GM18951 (cell line): Measurements from ENCODE around the gene LRMDA.
"Not testable (repeated sequence)": the region's sequence is repeated elsewhere in the genome, so short reads cannot be mapped to it uniquely, and the experiment has no call there.

Experiments
- POLR2A ChIP-seq: IDR thresholded peaks from 4 replicates; pipeline ENCODE4 v1.6.1; 2011; ENCODE audit warnings: mild to moderate bottlenecking; ENCODE audit not compliant: insufficient read length, insufficient read depth; ENCODE audit errors: extremely low read depth
- in situ Hi-C: fragments of 300-500 bp; cut with MboI; formaldehyde crosslinking; loops from one replicate; pipeline ENCODE4 v1.12.0; 2022; ENCODE audit warnings: low sequenced_read_pairs, mixed read lengths, inconsistent platforms; ENCODE audit not compliant: unreplicated experiment

LRMDA gene

DNA sequence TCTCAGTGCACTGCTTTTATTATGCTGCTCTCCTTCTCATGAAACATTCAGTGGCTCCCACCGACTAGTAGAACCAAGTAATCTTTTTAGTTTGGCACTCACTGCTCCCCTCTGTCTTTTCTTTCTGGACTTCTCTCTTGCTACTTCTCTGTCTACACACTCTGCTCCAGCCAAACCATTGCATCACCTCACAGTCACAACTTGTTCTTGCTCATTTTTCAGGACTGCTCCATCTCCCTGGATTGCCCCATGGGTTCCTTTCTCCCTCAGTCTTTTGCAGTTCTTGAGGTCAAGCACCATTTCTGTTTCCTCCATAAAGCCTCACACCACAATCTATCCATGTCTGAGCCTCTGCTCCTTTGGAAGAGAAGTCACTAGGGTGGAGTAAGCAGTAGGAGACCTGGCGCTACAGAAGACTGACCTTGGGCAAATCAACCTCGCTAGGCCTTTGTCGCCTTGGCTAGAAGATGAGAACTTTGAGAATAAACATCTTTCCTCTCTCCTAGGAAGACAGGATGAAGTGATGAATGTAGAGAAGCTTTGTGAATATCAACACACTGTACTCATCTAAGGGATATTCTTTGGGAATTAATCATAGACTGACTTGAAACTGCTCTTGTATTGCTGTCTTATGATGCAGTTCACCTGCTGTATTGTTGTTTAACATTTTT lies 186.2 kb downstream of the LRMDA start:
- in situ Hi-C loops, result no loop called here
- TF ChIP-seq POLR2A, result no peak

DNA sequence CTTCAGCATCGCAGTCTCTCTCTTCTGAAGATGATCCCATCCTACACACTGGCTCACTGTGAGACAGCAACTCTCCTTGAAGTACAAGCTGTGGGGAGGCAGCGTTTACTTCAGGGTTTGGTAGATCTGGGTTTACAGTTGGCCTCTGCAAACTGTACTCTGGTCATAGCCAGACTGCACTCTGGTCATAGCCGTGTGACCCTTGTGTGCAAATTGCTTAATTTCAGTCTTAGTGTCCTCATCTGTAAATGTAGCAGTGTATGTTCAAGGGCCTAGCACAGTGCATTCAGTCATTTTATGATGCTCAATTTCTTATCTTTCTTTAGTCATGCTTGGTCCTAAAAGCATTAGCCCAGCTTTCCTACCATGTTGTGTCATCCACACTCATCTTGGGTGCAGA lies 188.2 kb downstream of the LRMDA start:
- in situ Hi-C loops, result no loop called here

DNA sequence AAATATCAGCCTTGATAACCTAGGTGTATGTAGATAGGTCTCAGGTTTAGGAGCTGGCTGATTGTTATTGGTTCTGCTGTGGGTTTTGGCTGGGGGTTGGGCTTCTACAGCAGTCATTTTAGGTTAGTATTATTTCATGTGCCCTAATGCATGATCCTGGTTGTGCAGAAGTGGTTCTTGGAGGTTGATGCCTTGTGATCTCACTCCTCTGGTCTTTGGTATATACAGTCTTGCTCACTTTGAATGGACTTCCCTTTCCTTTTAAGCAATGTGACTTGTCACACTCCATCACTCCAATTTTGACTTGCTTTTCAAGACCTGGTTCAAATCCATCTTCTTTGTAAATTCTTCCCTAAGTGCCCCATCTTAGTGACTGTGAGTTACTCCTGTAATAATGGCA lies 188.9 kb downstream of the LRMDA start:
- TF ChIP-seq POLR2A, result no peak
- in situ Hi-C loops, result no loop called here

More for the DNA sequence above, 188.2 kb downstream of the LRMDA start:
- TF ChIP-seq POLR2A, result no peak

DNA sequence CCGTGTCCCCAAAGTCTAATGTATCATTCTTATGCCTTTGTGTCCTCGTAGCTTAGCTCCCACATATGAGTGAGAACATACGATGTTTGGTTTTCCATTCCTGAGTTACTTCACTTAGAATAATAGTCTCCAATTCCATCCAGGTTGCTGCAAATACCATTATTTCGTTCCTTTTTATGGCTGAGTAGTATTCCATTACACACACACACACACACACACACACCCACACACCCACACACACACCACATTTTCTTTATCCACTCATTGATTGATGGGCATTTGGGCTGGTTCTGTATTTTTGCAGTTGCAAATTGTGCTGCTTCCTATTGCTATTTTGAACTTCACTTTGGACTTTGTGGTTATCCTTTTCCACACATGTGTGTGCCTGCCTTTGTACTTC lies 189.6 kb downstream of the LRMDA start:
- in situ Hi-C loops, result not testable (repeated sequence)

DNA sequence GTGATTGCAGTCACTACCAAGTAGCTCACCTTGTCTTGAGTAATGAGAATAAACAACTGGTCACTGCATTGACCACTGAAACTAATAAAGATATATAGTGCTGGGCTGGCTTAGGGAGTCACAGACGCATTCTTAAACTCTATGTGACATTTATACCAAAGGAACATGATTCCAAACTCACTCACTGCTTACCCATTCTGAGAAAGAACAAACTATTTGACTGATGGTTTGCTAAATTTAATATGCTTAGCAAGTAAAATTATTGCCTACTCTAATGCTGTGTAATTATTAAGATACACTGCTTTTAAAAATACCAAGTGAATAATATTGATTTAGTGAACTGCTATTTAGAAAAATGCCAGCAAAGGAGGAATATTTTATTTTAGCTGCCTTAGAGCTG lies 191.1 kb downstream of the LRMDA start:
- TF ChIP-seq POLR2A, result no peak
- in situ Hi-C loops, result no loop called here

DNA sequence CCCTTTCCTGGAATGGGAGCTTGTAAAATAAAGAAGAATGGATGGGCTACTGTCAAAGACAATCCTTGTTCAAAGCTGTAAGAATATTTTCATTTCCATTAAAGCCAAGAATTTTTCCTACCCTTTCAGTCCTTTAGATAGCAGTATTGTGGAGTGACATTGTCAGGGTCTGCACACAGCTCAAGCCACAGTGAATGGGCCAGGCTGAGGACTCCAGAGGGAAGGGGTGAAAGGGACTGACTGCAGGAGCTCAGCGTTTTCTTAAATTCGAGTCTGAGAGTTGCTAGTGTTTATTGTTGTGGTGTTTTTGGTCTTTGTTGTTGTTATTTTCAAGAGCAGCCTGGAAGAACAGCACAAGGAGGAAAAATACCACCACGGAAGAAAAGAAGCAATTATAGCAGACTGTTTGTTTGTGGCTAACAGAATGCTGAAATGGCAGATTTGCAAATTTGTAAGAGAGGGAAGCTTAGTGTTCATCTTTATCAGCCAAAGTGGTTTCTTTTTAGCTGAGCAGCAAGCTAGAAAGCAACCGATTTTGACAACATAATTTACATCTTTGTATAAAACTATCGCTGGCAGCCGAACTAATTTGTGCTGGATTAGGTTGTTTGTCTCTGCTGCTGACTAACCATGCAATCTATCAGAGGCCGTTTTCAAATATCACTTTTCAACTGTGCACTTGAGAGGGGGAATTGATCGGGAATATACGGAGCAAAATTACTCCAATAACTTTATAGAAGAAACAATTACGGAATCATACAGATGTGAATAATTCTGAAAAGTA lies 192.1 kb downstream of the LRMDA start:
- in situ Hi-C loops, result no loop called here
- TF ChIP-seq POLR2A, result no peak

DNA sequence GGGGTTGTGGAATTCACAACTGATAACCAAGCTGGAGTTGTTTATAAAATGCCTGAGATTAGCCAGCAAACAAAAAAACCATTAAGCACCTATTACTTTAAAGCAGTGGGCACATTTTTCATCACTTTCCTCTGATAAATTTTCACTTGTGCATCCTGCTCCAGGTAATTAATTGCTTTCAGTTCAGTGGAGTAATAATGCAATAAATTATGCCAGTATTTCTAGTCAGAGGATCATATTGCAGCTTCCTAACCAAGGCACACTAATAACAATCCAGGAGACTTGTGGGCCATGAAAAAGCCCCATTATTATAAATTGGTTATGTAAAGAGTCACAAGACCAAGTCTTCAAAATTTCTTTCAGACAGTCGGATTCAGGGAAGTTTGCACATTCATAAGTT lies 193.2 kb downstream of the LRMDA start:
- TF ChIP-seq POLR2A, result no peak
- in situ Hi-C loops, result no loop called here

DNA sequence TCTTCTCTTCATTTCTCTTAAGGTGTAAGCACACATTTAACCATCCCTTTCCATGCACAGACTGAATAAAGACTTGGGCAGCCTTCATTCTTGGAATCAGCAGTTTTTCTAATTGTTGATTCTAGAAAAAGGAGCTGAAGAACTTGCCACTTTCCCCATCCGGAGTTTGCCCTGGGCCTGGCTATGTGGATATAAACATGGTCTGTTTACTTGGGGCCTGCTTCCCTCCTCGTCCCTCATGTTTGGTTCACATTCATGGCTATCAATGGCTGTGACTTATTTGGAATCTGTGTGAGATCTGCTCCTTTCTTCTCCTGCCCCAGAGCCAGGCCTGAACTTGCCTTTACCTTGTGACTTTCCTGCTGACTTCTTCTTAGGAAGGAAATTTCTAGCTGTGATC lies 199.3 kb downstream of the LRMDA start:
- in situ Hi-C loops, result no loop called here
- TF ChIP-seq POLR2A, result no peak

DNA sequence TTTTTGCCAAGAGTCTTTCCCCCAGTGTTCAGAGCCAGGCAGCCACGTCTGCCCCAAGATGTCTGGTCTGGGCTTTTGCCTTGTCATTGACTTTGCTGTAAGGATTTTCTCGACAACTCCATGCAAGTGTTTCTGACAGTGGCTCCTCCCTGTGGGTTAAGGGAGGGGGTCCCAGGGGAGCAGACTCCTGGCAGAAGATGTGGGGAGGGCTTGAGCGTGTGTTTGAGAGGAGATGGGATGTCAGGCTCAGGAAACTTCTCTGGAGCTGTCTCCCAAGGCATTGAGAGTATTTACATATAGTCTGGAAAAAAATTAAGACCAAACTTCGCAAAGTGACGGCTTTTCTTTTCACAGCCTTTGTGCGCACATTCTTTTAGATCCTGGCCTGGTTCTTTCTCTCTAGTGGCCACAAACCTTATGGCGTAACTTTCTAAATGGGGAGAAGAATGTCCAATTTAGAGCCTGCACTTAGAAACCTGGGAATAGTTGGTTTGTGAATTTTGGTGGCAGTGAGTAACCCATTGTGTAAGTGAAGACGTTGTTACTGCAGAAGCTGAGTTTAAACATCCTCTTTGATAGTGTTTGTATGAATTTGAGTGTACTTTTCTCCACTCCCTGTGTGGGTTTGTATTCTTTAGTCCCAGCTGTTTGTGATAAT lies 201.5 kb downstream of the LRMDA start:
- TF ChIP-seq POLR2A, result no peak
- in situ Hi-C loops, result no loop called here

DNA sequence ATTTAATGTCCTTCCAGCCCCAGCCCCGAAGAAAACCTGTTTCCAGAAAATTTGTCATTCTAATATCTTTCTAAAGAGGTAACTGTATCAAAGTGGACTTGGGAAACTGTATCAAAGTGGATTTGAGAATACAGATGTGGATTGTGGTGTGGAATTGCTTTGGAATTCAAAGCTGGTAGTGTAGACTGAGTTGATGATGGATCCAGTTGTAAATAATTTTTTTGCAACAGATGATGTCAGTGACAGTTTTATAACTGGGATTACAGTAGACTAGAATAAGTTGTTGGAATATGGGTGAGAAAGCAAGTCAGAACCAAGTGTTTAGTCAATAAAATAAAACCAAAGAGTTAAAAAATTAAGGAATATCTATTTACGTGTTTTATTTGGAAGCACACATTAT lies 202.1 kb downstream of the LRMDA start:
- TF ChIP-seq POLR2A, result no peak
- in situ Hi-C loops, result no loop called here

DNA sequence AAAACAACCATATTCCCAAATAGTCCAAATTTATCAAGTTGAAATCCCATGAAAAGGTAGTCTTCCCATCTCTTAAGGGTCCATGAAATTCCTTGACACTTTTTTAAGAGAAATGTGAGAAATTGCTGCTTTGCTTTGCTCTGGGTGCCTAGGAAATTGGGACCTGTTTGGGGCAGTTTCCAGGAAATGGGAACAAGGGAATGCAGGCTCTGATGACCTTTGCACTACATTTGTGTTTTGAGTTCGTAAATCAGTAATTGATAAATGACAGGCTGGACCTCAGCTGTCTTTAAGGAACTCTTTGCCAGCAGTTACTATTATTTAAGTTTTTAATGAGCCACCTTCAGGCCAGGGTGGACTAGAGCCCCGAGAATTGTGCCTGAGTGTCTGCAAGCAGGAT lies 203.5 kb downstream of the LRMDA start:
- in situ Hi-C loops, result no loop called here

DNA sequence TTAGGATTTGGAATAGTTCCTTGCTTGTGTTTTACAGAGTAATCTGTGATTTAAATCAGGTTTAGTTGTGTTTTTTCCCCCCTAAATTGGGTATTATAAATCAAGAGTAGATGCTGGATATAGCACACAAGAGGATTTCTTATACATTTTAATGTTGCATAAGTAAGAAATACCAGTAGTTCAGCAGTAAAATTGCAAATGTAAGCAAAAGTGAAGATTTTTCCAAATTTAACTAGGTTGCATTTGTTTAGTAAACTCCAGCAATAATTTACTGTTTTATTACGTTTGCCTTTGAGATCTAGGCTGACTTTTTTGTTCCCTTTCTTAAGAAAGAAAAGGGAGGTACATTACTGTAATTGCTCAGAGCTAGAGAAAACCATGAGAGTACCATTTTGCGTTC lies 207.3 kb downstream of the LRMDA start:
- in situ Hi-C loops, result no loop called here
- TF ChIP-seq POLR2A, result no peak

More for the DNA sequence above, 203.5 kb downstream of the LRMDA start:
- no peak for TF ChIP-seq POLR2A

DNA sequence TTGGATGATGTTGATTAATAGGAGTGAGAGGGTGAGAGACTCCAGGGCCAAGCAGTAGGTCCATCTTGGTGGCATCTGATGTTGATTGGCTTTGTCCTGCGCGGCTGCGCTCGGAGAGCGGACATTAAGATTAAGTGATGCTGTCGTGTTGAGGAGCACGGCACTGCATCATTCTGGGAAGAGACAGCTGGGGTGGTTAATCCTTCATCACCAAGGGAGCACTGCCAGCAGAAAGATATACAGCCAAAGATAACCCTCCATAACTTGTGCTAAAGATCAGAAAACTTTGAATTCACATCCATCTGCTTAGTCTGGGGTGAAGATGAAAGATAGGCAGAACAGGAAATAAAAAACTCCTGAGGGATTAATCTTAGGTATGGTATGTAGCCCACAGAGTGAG lies 208.3 kb downstream of the LRMDA start:
- in situ Hi-C loops, result no loop called here
- no peak for TF ChIP-seq POLR2A

DNA sequence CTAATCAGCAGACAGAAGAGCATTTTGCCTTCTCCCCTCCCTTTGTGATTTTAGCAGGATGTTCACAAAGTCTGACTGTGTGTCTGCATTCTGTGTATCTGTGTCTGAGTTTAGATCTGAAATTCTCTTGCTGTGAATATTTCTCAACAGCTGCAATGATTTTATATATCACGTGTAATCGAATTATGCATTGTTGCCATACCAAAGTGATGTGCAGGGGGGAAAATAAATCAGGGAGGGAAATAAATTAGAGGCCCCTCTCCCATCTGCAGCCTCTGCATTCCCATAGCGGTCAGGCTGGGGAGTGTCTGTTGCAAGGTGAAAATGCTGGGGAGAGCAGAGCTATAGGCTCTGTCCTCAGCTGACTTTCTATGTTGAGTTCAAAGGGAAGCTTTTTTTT lies 209.0 kb downstream of the LRMDA start:
- in situ Hi-C loops, result no loop called here
- no peak for TF ChIP-seq POLR2A
